HepG2 (cell line): ENCODE measurements around the gene SLC44A4. TPM values are rescaled to one million over a fixed set of nuclear protein-coding genes. Genes with fewer than 3 reads are reported as not detected.
A peak's percentile ranks its signal among the peaks of the same experiment; 100 is the strongest.
"Not testable (repeated sequence)": the region's sequence is repeated elsewhere in the genome, so short reads cannot be mapped to it uniquely, and the experiment has no call there.

ENCODE experiments used
- ATAC-seq: fragments of 200-7000 bp; cut with Tn5 transposase; 3 replicates; pipeline ENCODE4 v1.9.1; 2020; ENCODE audit warnings: mild to moderate bottlenecking, moderate library complexity
- BruUV-seq: library from RNA; stranded (reverse); fragments of 400-500 nt; replicated peaks from 2 replicates; lab custom pipeline; 2021; lab: Mats Ljungman, UMichigan
- CTCF ChIA-PET: fragments of 300-600 bp; formaldehyde crosslinking; extraction: SDS; loops from one replicate; lab custom pipeline; 2021; ENCODE audit warnings: low total read pairs, inconsistent platforms, low intra/inter-chr PET ratio; lab: Yijun Ruan, JAX
- POLR2A ChIA-PET: fragments of 350-600 bp; sonication (Branson Sonifier 250); formaldehyde crosslinking; loops from one replicate; lab custom pipeline; 2020; ENCODE audit warnings: antibody characterized with exemption, inconsistent platforms; lab: Yijun Ruan, JAX
- DNase-seq: peaks from one replicate; pipeline ENCODE4 v3.0.0-alpha.2; 2015; ENCODE audit warnings: low spot score
- FAIRE-seq: peaks from 3 replicates; lab custom pipeline; 2011; peaks lifted over from hg19 to GRCh38; lab: Jason Lieb, UNC
- H2AFZ ChIP-seq: one replicate; pipeline ENCODE4 v1.6.1; 2011; ENCODE audit warnings: low read length, inconsistent platforms
- H3K27ac ChIP-seq: fragments of 300-600 bp; 3 replicates; pipeline ENCODE4 v1.8.0; 2011; ENCODE audit warnings: mixed run types, mild to moderate bottlenecking, mixed read lengths, low read length, inconsistent platforms; ENCODE audit not compliant: insufficient read depth; ENCODE audit errors: extremely low read length
- H3K27me3 ChIP-seq, 2 experiments: fragments of 200-600 bp in 1 of 2; 2 replicates in 1 of 2; 3 replicates in 1 of 2; pipeline versions ENCODE4 v1.6.0 to v1.8.0; 2011; ENCODE audit warnings: low read length in 2 of 2, mild to moderate bottlenecking in 2 of 2, moderate library complexity in 2 of 2, inconsistent platforms in 1 of 2; ENCODE audit not compliant: insufficient read depth in 2 of 2, control insufficient read depth in 1 of 2
- H3K36me3 ChIP-seq, 2 experiments: fragments of 200-600 bp in 1 of 2; replicated peaks in 1 of 2; 2 replicates in 1 of 2; 3 replicates in 1 of 2; pipeline versions ENCODE4 v1.5.1 to v1.8.0; 2011; ENCODE audit warnings: low read length in 2 of 2, inconsistent platforms in 1 of 2; ENCODE audit not compliant: insufficient read depth in 2 of 2, control insufficient read depth in 1 of 2
- H3K4me1 ChIP-seq: 2 replicates; pipeline ENCODE4 v1.5.1; 2012; ENCODE audit warnings: low read length, inconsistent platforms; ENCODE audit not compliant: insufficient read depth
- H3K4me2 ChIP-seq: 2 replicates; pipeline ENCODE4 v1.6.0; 2011; ENCODE audit warnings: low read depth, low read length, inconsistent platforms
- H3K4me3 ChIP-seq, 3 experiments: fragments of 200-600 bp in 1 of 3; sonication (generic), shearing (Covaris generic) in 1 of 3; replicated peaks in 1 of 3; 2 replicates each; pipeline ENCODE4 v1.5.1; 2011 to 2016; ENCODE audit warnings: low read length in 3 of 3, inconsistent platforms in 2 of 3, low read depth in 2 of 3, mild to moderate bottlenecking in 2 of 3, control low read depth in 1 of 3, mixed read lengths in 1 of 3; ENCODE audit not compliant: insufficient read depth in 1 of 3
- H3K79me2 ChIP-seq: one replicate; pipeline ENCODE4 v1.6.1; 2011; ENCODE audit warnings: low read length, inconsistent platforms; ENCODE audit not compliant: insufficient read depth
- H3K9ac ChIP-seq: 2 replicates; pipeline ENCODE4 v1.6.0; 2011; ENCODE audit warnings: mild to moderate bottlenecking, low read depth, low read length, inconsistent platforms; ENCODE audit not compliant: insufficient read depth
- H3K9me3 ChIP-seq: 2 replicates; pipeline ENCODE4 v1.5.1; 2012; ENCODE audit warnings: mild to moderate bottlenecking, low read length
- H4K20me1 ChIP-seq: 2 replicates; pipeline ENCODE4 v1.6.0; 2011; ENCODE audit warnings: inconsistent platforms, mild to moderate bottlenecking, low read length, moderate library complexity; ENCODE audit not compliant: insufficient read depth
- ARID2 ChIP-seq: sonication (generic); formaldehyde crosslinking; IDR thresholded peaks from 2 replicates; pipeline ENCODE4 v1.8.1; 2022; ENCODE audit warnings: mild to moderate bottlenecking, missing genetic modification reagents, borderline replicate concordance
- CAMTA2 ChIP-seq: sonication (generic); formaldehyde crosslinking; IDR thresholded peaks from 2 replicates; pipeline ENCODE4 v1.4.0; 2020; ENCODE audit warnings: mild to moderate bottlenecking, missing genetic modification reagents, borderline replicate concordance
- CBFB ChIP-seq: sonication (generic); formaldehyde crosslinking; IDR thresholded peaks from 2 replicates; pipeline ENCODE4 v1.4.0; 2020; ENCODE audit warnings: missing genetic modification reagents
- KAT7 ChIP-seq: IDR thresholded peaks from 2 replicates; pipeline ENCODE4 v1.6.1; 2018; ENCODE audit warnings: borderline replicate concordance, missing compliant biosample characterization
- KDM5A ChIP-seq: fragments of 200-600 bp; sonication (generic); IDR thresholded peaks from 2 replicates; pipeline ENCODE4 v1.7.0; 2018; ENCODE audit warnings: antibody characterized with exemption, mild to moderate bottlenecking, low read length, borderline replicate concordance
- MXD1 ChIP-seq: sonication (generic); formaldehyde crosslinking; IDR thresholded peaks from 2 replicates; pipeline ENCODE4 v1.4.0; 2020; ENCODE audit warnings: mild to moderate bottlenecking, missing genetic modification reagents
- SNAPC4 ChIP-seq: sonication (generic); formaldehyde crosslinking; IDR thresholded peaks from 2 replicates; pipeline ENCODE4 v1.4.0; 2020; ENCODE audit warnings: mild to moderate bottlenecking, missing genetic modification reagents
- ZFP82 ChIP-seq: sonication (generic); formaldehyde crosslinking; IDR thresholded peaks from 2 replicates; pipeline ENCODE4 v1.5.1; 2020; ENCODE audit warnings: mild to moderate bottlenecking, missing genetic modification reagents, borderline replicate concordance
- ZNF232 ChIP-seq: sonication (generic); formaldehyde crosslinking; IDR thresholded peaks from 2 replicates; pipeline ENCODE4 v1.4.0; 2020; ENCODE audit warnings: missing genetic modification reagents, borderline replicate concordance
- ZNF280B ChIP-seq: sonication (generic); formaldehyde crosslinking; IDR thresholded peaks from 2 replicates; pipeline ENCODE4 v1.5.0; 2020; ENCODE audit warnings: missing genetic modification reagents, mild to moderate bottlenecking, borderline replicate concordance
- ZNF441 ChIP-seq: sonication (generic); formaldehyde crosslinking; IDR thresholded peaks from 2 replicates; pipeline ENCODE4 v1.7.0; 2021; ENCODE audit warnings: missing genetic modification reagents, borderline replicate concordance
- ZNF460 ChIP-seq: sonication (generic); formaldehyde crosslinking; IDR thresholded peaks from 2 replicates; pipeline ENCODE4 v1.5.1; 2020; ENCODE audit warnings: missing genetic modification reagents, mild to moderate bottlenecking, borderline replicate concordance
- ZNF670 ChIP-seq: sonication (generic); formaldehyde crosslinking; IDR thresholded peaks from 2 replicates; pipeline ENCODE4 v1.8.0; 2022; ENCODE audit warnings: mild to moderate bottlenecking, missing genetic modification reagents, borderline replicate concordance
- ZNF883 ChIP-seq: sonication (generic); formaldehyde crosslinking; IDR thresholded peaks from 2 replicates; pipeline ENCODE4 v1.5.1; 2020; ENCODE audit warnings: mild to moderate bottlenecking, missing genetic modification reagents; ENCODE audit errors: not compliant biosample characterization
- ZNF891 ChIP-seq: sonication (generic); formaldehyde crosslinking; IDR thresholded peaks from 2 replicates; pipeline ENCODE4 v1.5.0; 2020; ENCODE audit warnings: mild to moderate bottlenecking, missing genetic modification reagents
- whole genome bisulfite sequencing: methylation state at CpG from one replicate; pipeline ENCODE4 v1.1.6; 2017; ENCODE audit warnings: low lambda C conversion rate; 5-methylcytosine and 5-hydroxymethylcytosine counted together
- in situ Hi-C: cut with HindIII; loops from 2 replicates; pipeline ENCODE4 v1.10.0; 2017; ENCODE audit warnings: low pct_unique_long_range_greater_than_20kb; ENCODE audit not compliant: extremely low pct_ligation_motif_present
- intact Hi-C: fragments of 100-400 bp; cut with micrococcal nuclease; formaldehyde crosslinking; loops from one replicate; pipeline ENCODE4 v1.10.0; 2022; ENCODE audit not compliant: unreplicated experiment
- polyA plus RNA-seq, 8 experiments: library from polyadenylated mRNA; depleted of rRNA in 3 of 8; stranded (reverse) in 7 of 8; unstranded in 1 of 8; fragments of >200 nt; fragmentation: Illumina TruSeq in 4 of 8; extraction: Trizol in 4 of 8; gene quantifications; 2 replicates each; pipeline versions ENCODE4 v1.2.1 to v1.2.3, GENCODE V29; 2011 to 2016; ENCODE audit warnings: low read depth in 4 of 8, missing spikeins in 1 of 8, mixed read lengths in 1 of 8; ENCODE audit not compliant: insufficient read depth in 1 of 8
- total RNA-seq, 5 experiments: library from RNA; depleted of rRNA; stranded (reverse); fragments of >200 nt; fragmentation: Illumina TruSeq; extraction: Trizol; gene quantifications; 2 replicates each; pipeline ENCODE4 v1.2.3, GENCODE V29; 2016; ENCODE audit warnings: low read depth in 1 of 5

SLC44A4 gene
- total and polyA plus RNA-seq, 2 of the 13 experiments (the other 11 are each of a cell fraction or from before 2014, with no cell fraction given) = 3.5 to 5.9 TPM

- H3K27me3 ChIP-seq, in situ Hi-C loops: not testable (repeated sequence)
- POLR2A ChIA-PET = interaction anchor here (0.7 to 5.4 kb wide), 30 partner anchors 13 to 212 kb away, joined by 3 to 264 read pairs (median 14); partner anchors contain the start of genes BAG6, CFB, CLIC1 and CSNK2B
- TF ChIP-seq ZNF232 (CRISPR knock-in tag) (0 out of 2 replicates have a peak, but pooled peaks have one; percentile 12), KAT7 (CRISPR knock-in tag) (0 out of 2 replicates have a peak, but pooled peaks have one; percentile 21), ZFP82 (CRISPR knock-in tag) (peak; percentile 35; the same call in 1 of the 2 replicates), ZNF280B (CRISPR knock-in tag) (0 out of 2 replicates have a peak, but pooled peaks have one; percentile 10), ZNF441 (CRISPR knock-in tag) (peak; percentile 6; the same call in 1 of the 2 replicates), CBFB (CRISPR knock-in tag) (0 out of 2 replicates have a peak, but pooled peaks have one; percentile 3), CAMTA2 (CRISPR knock-in tag) (peak; percentile 11; the same call in 1 of the 2 replicates), ARID2 (CRISPR knock-in tag) (0 out of 2 replicates have a peak, but pooled peaks have one; percentile 6), MXD1 (CRISPR knock-in tag) (0 out of 2 replicates have a peak, but pooled peaks have one; percentile 24), SNAPC4 (CRISPR knock-in tag) (peak; percentile 68; the same call in 1 of the 2 replicates), ZNF883 (peak; percentile 2), ZNF891 (CRISPR knock-in tag) (peak; percentile 24; the same call in 1 of the 2 replicates), ZNF670 (CRISPR knock-in tag) (0 out of 2 replicates have a peak, but pooled peaks have one; percentile 28), ZNF460 (CRISPR knock-in tag) (peak; percentile 63; the same call in 1 of the 2 replicates), KDM5A (peak; percentile 19; the same call in 1 of the 2 replicates)
These were observed 14.7 kb downstream of the SLC44A4 start for GRCh38 chr6:31864123-31864562.

More at GRCh38 chr6:31864123-31864562, 14.7 kb downstream of the SLC44A4 start:
- BruUV-seq = TSS peak; percentile 68
- Histone ChIP-seq H3K4me3 (peak overlapping the region; percentile 62 to 99 (median 73)), H3K9ac (peak overlapping the region; percentile 77), H3K4me2 (peak overlapping the region; percentile 99), H3K36me3 (peaks cover 4 to 21% of the 10 kb centered on the region in 2 experiments; a peak in 4 of 5 replicates), H3K79me2 (peaks cover 35% of the 10 kb centered on the region), H3K27ac (peak overlapping the region; percentile 92), H2AFZ (peak overlapping the region; percentile 34), H3K4me1 (peaks cover 68% of the 10 kb centered on the region)
- H3K9me3 ChIP-seq, H4K20me1 ChIP-seq, DNase-seq, FAIRE-seq, ATAC-seq: not testable (repeated sequence)
- WGBS = 1% methylated on average over 16 of the region's 16 CpGs
- intact Hi-C loops = loop anchor here (2.0 kb wide), 1 partner anchor 33 kb away; the partner anchor contains the start of gene EHMT2
- CTCF ChIA-PET = interaction anchor here (0.8 to 1.2 kb wide), 2 partner anchors 33 to 34 kb away, joined by 3 read pairs; no protein-coding TSS in a partner anchor
